OCI-LY3 (cell line): ENCODE measurements around the gene HECW1.

Source experiments
- H2AFZ ChIP-seq: fragments of 200-600, 300-600 bp; shearing (Covaris generic); 2 replicates; pipeline ENCODE4 v1.6.0; 2014; ENCODE audit warnings: antibody characterized with exemption, low read depth, low read length
- H3K27ac ChIP-seq: fragments of 200-600, 300-600 bp; sonication (generic); 2 replicates; pipeline ENCODE4 v1.5.1; 2014; ENCODE audit warnings: mild to moderate bottlenecking, low read length, moderate library complexity, mixed read lengths
- H3K27me3 ChIP-seq: fragments of 200-600, 300-600 bp; sonication (generic); 2 replicates; pipeline ENCODE4 v1.6.1; 2014; ENCODE audit warnings: low read depth, low read length, mixed read lengths
- H3K36me3 ChIP-seq: fragments of 200-600, 300-600 bp; sonication (generic); replicated peaks from 2 replicates; pipeline ENCODE3; 2014; ENCODE audit warnings: low read depth, low read length, mixed read lengths
- H3K4me1 ChIP-seq: fragments of 300-600, 200-600 bp; sonication (generic); 2 replicates; pipeline ENCODE4 v1.6.1; 2014; ENCODE audit warnings: low read length, mixed read lengths
- H3K4me2 ChIP-seq: fragments of 200-600, 300-600 bp; sonication (generic); 2 replicates; pipeline ENCODE4 v1.6.1; 2014; ENCODE audit warnings: low read length, mixed read lengths
- H3K4me3 ChIP-seq: fragments of 300-600, 200-600 bp; sonication (generic); 2 replicates; pipeline ENCODE4 v1.5.1; 2014; ENCODE audit warnings: antibody characterized with exemption, mild to moderate bottlenecking, low read length, moderate library complexity
- H3K79me2 ChIP-seq: fragments of 300-600, 200-600 bp; shearing (Covaris generic); 2 replicates; pipeline ENCODE4 v1.6.1; 2014; ENCODE audit warnings: mild to moderate bottlenecking, low read length, mixed read lengths
- H3K9ac ChIP-seq: fragments of 300-600, 200-600 bp; shearing (Covaris generic); 2 replicates; pipeline ENCODE4 v1.6.0; 2014; ENCODE audit warnings: mild to moderate bottlenecking, low read length, moderate library complexity
- H3K9me3 ChIP-seq: fragments of 200-600, 300-600 bp; shearing (Covaris generic); 2 replicates; pipeline ENCODE4 v1.6.1; 2014; ENCODE audit warnings: low read length, mixed read lengths; ENCODE audit not compliant: insufficient read depth
- H4K20me1 ChIP-seq: fragments of 200-600, 300-600 bp; sonication (generic); 2 replicates; pipeline ENCODE4 v1.6.1; 2016; ENCODE audit warnings: low read length, mixed read lengths; ENCODE audit not compliant: insufficient read depth
- EZH2phosphoT487 ChIP-seq: fragments of 200-600 bp; shearing (Covaris generic); IDR thresholded peaks from 2 replicates; pipeline ENCODE4 v1.6.1; 2018; ENCODE audit warnings: antibody characterized with exemption, mixed run types, low read depth
- TF ChIP-seq, protein P1 (sequence below): fragments of 200-600, 300-600 bp; sonication (generic); IDR thresholded peaks from 2 replicates; pipeline ENCODE4 v1.5.1; 2014; ENCODE audit warnings: antibody characterized with exemption, low read length, low read depth

HECW1 gene

GRCh38 chr7:43585562-43585961, 473.1 kb downstream of the HECW1 start:
- no peak overlapping the region for H3K27ac ChIP-seq
- H3K4me3 ChIP-seq: no peak overlapping the region
- no peaks in the 10 kb centered on the region for H3K9me3 ChIP-seq
- H3K4me1 ChIP-seq: peaks cover 39% of the 10 kb centered on the region
- H4K20me1 ChIP-seq: peaks cover 58% of the 10 kb centered on the region
- TF ChIP-seq EZH2phosphoT487: no peak
- TF ChIP-seq, protein P1, sequence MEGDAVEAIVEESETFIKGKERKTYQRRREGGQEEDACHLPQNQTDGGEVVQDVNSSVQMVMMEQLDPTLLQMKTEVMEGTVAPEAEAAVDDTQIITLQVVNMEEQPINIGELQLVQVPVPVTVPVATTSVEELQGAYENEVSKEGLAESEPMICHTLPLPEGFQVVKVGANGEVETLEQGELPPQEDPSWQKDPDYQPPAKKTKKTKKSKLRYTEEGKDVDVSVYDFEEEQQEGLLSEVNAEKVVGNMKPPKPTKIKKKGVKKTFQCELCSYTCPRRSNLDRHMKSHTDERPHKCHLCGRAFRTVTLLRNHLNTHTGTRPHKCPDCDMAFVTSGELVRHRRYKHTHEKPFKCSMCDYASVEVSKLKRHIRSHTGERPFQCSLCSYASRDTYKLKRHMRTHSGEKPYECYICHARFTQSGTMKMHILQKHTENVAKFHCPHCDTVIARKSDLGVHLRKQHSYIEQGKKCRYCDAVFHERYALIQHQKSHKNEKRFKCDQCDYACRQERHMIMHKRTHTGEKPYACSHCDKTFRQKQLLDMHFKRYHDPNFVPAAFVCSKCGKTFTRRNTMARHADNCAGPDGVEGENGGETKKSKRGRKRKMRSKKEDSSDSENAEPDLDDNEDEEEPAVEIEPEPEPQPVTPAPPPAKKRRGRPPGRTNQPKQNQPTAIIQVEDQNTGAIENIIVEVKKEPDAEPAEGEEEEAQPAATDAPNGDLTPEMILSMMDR: no peak
- peaks cover 12% of the 10 kb centered on the region; the same call in 1 of the 2 replicates for H3K79me2 ChIP-seq
- H3K27me3 ChIP-seq: peaks cover 62% of the 10 kb centered on the region
- H2AFZ ChIP-seq: no peak overlapping the region
- no peaks in the 10 kb centered on the region for H3K36me3 ChIP-seq
- no peak overlapping the region for H3K9ac ChIP-seq
- H3K4me2 ChIP-seq: no peak overlapping the region

DNA sequence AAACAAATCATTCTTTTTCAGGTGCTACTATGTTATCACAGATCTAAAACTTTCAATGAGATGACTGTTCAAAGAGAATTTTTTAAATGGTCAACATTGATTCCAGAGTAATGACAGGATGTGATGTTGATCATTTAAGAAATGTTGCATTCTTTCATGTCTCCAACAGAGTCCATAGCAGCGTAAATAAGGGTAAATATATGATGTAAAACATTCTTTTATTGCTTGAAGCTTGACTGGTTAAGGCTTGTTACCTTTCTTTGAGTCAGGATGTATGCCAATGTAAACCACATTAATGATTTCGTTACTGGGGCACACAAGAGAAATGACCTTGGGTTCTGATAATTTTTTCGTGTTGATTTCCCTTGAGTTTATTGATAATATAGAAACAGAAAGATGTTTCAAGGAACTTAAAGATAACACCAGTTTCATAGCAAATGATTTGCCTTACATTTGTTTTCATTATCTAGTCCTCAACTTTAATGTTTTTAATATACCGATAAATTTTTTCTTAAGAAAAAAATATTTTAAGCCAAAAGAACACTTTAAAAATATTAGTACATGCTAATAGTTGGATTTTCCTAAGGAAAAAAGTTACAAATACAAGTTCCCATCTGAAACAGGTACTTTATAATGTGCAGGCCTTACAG, 473.9 kb downstream of the HECW1 start:
- H3K36me3 ChIP-seq: no peaks in the 10 kb centered on the region
- peaks cover 12% of the 10 kb centered on the region; the same call in 1 of the 2 replicates for H3K79me2 ChIP-seq
- H4K20me1 ChIP-seq: peaks cover 62% of the 10 kb centered on the region
- TF ChIP-seq EZH2phosphoT487: no peak
- TF ChIP-seq, protein P1: no peak
- H3K9ac ChIP-seq: no peak overlapping the region
- no peak overlapping the region for H2AFZ ChIP-seq
- H3K4me2 ChIP-seq: peak overlapping the region; percentile 62
- peaks cover 56% of the 10 kb centered on the region for H3K27me3 ChIP-seq
- H3K4me3 ChIP-seq: peak overlapping the region; percentile 43
- no peaks in the 10 kb centered on the region for H3K9me3 ChIP-seq
- peaks cover 46% of the 10 kb centered on the region for H3K4me1 ChIP-seq
- H3K27ac ChIP-seq: no peak overlapping the region

DNA sequence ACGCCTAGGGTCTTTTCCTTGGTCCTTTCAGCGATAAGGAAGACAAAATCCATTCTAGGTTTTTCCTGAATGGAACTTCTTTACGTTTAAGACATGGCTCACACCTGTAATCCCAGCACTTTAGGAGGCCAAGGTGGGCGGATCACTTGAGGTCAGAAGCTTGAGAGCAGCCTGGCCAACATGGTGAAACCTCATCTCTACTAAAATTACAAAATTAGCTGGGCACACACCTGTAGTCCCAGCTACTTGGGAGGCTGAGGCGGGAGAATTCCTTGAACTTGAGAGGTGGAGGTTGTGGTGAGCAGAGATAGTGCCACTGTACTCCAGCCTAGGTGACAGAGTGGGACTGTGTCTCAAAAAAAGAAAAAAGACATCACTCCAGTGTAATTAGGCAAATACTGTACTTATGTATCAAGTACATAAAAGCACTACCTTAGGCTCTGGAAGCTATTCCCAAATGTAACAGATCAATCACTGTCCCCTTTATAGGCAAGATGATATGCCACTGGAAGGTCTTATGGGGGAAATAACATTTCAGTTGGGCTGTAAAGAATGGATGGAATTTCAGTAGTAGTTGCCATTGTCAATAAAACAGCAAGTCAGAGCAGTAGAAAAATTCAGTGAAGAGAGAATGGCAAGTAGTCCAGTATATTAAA, 476.2 kb downstream of the HECW1 start:
- H3K27me3 ChIP-seq: peaks cover 67% of the 10 kb centered on the region
- H3K36me3 ChIP-seq: no peaks in the 10 kb centered on the region
- no peak for TF ChIP-seq EZH2phosphoT487
- TF ChIP-seq, protein P1: no peak
- H3K9ac ChIP-seq: no peak overlapping the region
- H4K20me1 ChIP-seq: peaks cover 83% of the 10 kb centered on the region
- peaks cover 50% of the 10 kb centered on the region for H3K4me1 ChIP-seq
- no peak overlapping the region for H2AFZ ChIP-seq
- H3K4me3 ChIP-seq: no peak overlapping the region
- no peaks in the 10 kb centered on the region for H3K9me3 ChIP-seq
- H3K4me2 ChIP-seq: no peak overlapping the region
- H3K27ac ChIP-seq: no peak overlapping the region
- peaks cover 12% of the 10 kb centered on the region; the same call in 1 of the 2 replicates for H3K79me2 ChIP-seq

GRCh38 chr7:43589133-43589478, 476.7 kb downstream of the HECW1 start:
- no peak for TF ChIP-seq EZH2phosphoT487
- TF ChIP-seq, protein P1: no peak
- no peaks in the 10 kb centered on the region for H3K36me3 ChIP-seq
- peaks cover 49% of the 10 kb centered on the region for H3K4me1 ChIP-seq
- no peak overlapping the region for H3K27ac ChIP-seq
- H4K20me1 ChIP-seq: peaks cover 86% of the 10 kb centered on the region
- H3K9ac ChIP-seq: no peak overlapping the region
- H3K4me2 ChIP-seq: no peak overlapping the region
- H3K9me3 ChIP-seq: no peaks in the 10 kb centered on the region
- no peak overlapping the region for H3K4me3 ChIP-seq
- peaks cover 9% of the 10 kb centered on the region; the same call in 1 of the 2 replicates for H3K79me2 ChIP-seq
- H2AFZ ChIP-seq: no peak overlapping the region
- H3K27me3 ChIP-seq: peaks cover 71% of the 10 kb centered on the region
